Suprapubic skin (tissue), 4 donors: ENCODE measurements around the gene DISP2. TPM values are rescaled to one million over a fixed set of nuclear protein-coding genes. Genes with fewer than 3 reads are reported as not detected.

Experiments
- DNase-seq, 2 donors: peaks; one replicate each; pipeline ENCODE4 v3.0.0-alpha.2; 2019; ENCODE audit warnings: low spot score in 2 of 2
- H3K27ac ChIP-seq: fragments of 200-600 bp; sonication (generic); one replicate; pipeline ENCODE4 v1.5.1; 2019
- H3K27me3 ChIP-seq: fragments of 200-600 bp; sonication (generic); one replicate; pipeline ENCODE4 v1.5.1; 2019
- H3K36me3 ChIP-seq: fragments of 200-600 bp; sonication (generic); one replicate; pipeline ENCODE4 v1.5.1; 2019
- H3K4me1 ChIP-seq: fragments of 200-600 bp; sonication (generic); one replicate; pipeline ENCODE4 v1.5.1; 2019
- H3K4me3 ChIP-seq: fragments of 200-600 bp; sonication (generic); one replicate; pipeline ENCODE4 v1.5.1; 2019; ENCODE audit warnings: mild to moderate bottlenecking
- H3K9me3 ChIP-seq: fragments of 200-600 bp; sonication (generic); one replicate; pipeline ENCODE4 v1.5.1; 2019
- CTCF ChIP-seq, 2 donors: fragments of 200-600 bp in 1 of 2; fragments of 450-650 bp in 1 of 2; sonication (generic) in 1 of 2; IDR thresholded peaks; one replicate each; pipeline ENCODE4 v1.5.1; 2016 to 2019; ENCODE audit warnings: antibody characterized with exemption in 2 of 2, mild to moderate bottlenecking in 1 of 2, moderate library complexity in 1 of 2
- EP300 ChIP-seq: sonication (generic); formaldehyde crosslinking; IDR thresholded peaks from one replicate; pipeline ENCODE4 v1.6.1; 2017; ENCODE audit warnings: antibody characterized with exemption
- POLR2A ChIP-seq, 2 donors: fragments of 450-650 bp; IDR thresholded peaks; one replicate each; pipeline ENCODE4 v1.6.1; 2017; ENCODE audit warnings: antibody characterized with exemption in 2 of 2, mild to moderate bottlenecking in 2 of 2, moderate library complexity in 2 of 2
- POLR2AphosphoS5 ChIP-seq, 3 donors: sonication (generic); formaldehyde crosslinking; IDR thresholded peaks; one replicate each; pipeline ENCODE4 v1.6.1; 2017; ENCODE audit warnings: antibody characterized with exemption in 3 of 3
- WGBS: methylation state at CpG from one replicate; pipeline ENCODE4 v1.1.5; 2018; 5-methylcytosine and 5-hydroxymethylcytosine counted together
- total RNA-seq, 4 donors: library from RNA; depleted of rRNA; stranded (reverse); fragments of >200 nt; gene quantifications; one replicate each; pipeline ENCODE4 v1.1.0, GENCODE V29; 2016

The DISP2 gene
- total RNA-seq, 4 donors from 2014 or later: 0.04 to 0.21 (median 0.05) TPM; not detected in 1

- Histone ChIP-seq H3K36me3 (no peaks in the 10 kb centered on the region), H3K4me1 (peaks cover 26% of the 10 kb centered on the region), H3K27ac (no peak overlapping the region), H3K27me3 (no peaks in the 10 kb centered on the region), H3K4me3 (no peak overlapping the region), H3K9me3 (no peaks in the 10 kb centered on the region)
- TF ChIP-seq POLR2AphosphoS5 (IDR thresholded peaks at IDR 0.05) (no peak), POLR2A (IDR thresholded peaks at IDR 0.05) (no peak), EP300 (no peak), CTCF (IDR thresholded peaks at IDR 0.05) (no peak)
- 79% methylated on average over 11 of the region's 11 CpGs for WGBS
- DNase-seq: no peak
Observed at GRCh38 chr15:40347559-40348473, 10.2 kb upstream of the DISP2 start.

DNA sequence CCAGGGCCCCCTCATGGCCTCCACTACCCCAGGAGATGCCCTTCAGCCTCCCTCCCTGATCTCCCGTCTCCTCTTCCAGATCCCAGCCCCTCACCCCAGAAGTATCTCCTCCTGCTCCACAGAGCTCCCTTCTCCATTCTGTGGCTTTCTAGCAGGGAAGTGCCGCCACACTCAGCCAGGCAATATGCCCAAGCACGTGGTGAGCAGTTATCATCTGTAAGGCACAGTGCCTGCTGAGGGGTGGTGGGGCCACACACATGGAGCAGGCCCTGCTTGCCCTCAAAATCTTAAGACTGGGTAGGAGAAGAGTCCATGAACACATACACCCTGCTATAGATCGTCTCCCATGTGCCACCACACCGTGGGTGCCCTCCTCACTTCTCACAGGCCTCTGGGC is 9.5 kb upstream of the DISP2 start:
- H3K4me1 ChIP-seq: peaks cover 20% of the 10 kb centered on the region
- 63% methylated on average over 3 of the region's 5 CpGs for WGBS

DNA sequence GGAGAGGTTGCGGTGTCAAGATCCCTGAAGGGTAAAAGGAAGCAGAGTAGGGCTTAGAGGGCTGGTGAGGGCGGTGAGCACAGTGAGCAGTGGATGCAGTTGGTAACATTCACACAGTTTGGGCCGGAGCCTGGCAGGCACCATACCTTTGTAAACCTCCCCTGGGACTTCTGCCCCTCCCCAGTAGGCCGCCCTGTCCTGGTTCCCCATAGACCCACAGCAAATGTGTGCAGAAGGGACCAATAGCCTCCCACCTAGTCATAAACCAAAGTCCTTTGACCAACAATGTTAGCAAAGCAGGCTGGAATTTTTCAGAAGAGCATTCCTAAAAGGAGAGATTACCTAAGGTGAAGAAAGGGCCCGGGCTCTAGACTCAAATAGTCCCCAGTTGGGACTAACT is 8.9 kb upstream of the DISP2 start:
- 90% methylated on average over 5 of the region's 5 CpGs for WGBS
- H3K27me3 ChIP-seq: no peaks in the 10 kb centered on the region
- TF ChIP-seq EP300: no peak
- TF ChIP-seq POLR2A (IDR thresholded peaks at IDR 0.05): no peak
- no peak for TF ChIP-seq CTCF (IDR thresholded peaks at IDR 0.05)
- no peak for TF ChIP-seq POLR2AphosphoS5 (IDR thresholded peaks at IDR 0.05)
- H3K36me3 ChIP-seq: no peaks in the 10 kb centered on the region
- no peak for DNase-seq
- no peaks in the 10 kb centered on the region for H3K9me3 ChIP-seq
- no peak overlapping the region for H3K27ac ChIP-seq
- H3K4me3 ChIP-seq: no peak overlapping the region
- H3K4me1 ChIP-seq: peaks cover 15% of the 10 kb centered on the region

More for the DNA sequence above, 9.5 kb upstream of the DISP2 start:
- Histone ChIP-seq H3K4me3 (no peak overlapping the region), H3K27ac (no peak overlapping the region), H3K27me3 (no peaks in the 10 kb centered on the region), H3K36me3 (no peaks in the 10 kb centered on the region), H3K9me3 (no peaks in the 10 kb centered on the region)
- no peak for DNase-seq
- TF ChIP-seq EP300 (no peak), POLR2A (IDR thresholded peaks at IDR 0.05) (no peak), CTCF (IDR thresholded peaks at IDR 0.05) (no peak), POLR2AphosphoS5 (IDR thresholded peaks at IDR 0.05) (no peak)

DNA sequence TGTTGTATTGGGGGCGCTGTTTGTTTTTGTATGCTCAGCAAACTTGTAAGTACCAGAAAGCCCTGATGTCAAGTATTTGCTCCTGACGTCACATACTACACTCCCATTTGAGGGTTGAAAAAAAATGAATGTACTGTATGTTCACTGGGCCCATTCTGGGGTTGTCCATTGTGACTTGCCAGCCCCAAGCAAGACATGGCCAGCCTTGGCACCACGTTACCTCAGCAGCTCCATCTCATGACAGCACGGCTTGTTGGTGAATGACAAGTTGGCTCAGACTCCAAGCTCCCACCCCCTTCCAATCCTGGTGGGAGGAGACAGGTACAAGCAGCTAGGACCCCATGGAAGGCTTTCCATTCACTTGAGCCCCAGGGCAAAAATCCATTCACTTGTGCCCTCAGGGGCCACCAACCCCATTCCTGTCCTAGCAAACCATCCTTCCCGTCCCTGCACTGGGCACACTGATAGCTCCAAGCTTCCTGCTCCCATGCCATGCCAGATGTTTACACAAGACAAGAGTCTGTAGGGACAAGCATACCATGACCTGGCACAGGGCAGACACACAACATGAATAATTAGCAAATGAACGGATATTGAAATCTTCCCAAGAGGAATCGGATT is 5.6 kb upstream of the DISP2 start:
- H3K27ac ChIP-seq: no peak overlapping the region
- no peaks in the 10 kb centered on the region for H3K27me3 ChIP-seq
- no peak overlapping the region for H3K4me3 ChIP-seq
- no peaks in the 10 kb centered on the region for H3K9me3 ChIP-seq
- TF ChIP-seq CTCF (IDR thresholded peaks at IDR 0.05) (no peak), EP300 (no peak), POLR2AphosphoS5 (IDR thresholded peaks at IDR 0.05) (no peak), POLR2A (IDR thresholded peaks at IDR 0.05) (no peak)
- 83% methylated on average over 7 of the region's 7 CpGs for WGBS
- H3K4me1 ChIP-seq: peaks cover under 1% of the 10 kb centered on the region
- no peak for DNase-seq
- no peaks in the 10 kb centered on the region for H3K36me3 ChIP-seq

GRCh38 chr15:40353697-40354096 is 4.3 kb upstream of the DISP2 start:
- Histone ChIP-seq H3K36me3 (no peaks in the 10 kb centered on the region), H3K4me1 (peaks cover 12% of the 10 kb centered on the region), H3K27ac (no peak overlapping the region), H3K9me3 (no peaks in the 10 kb centered on the region), H3K4me3 (no peak overlapping the region), H3K27me3 (peaks cover 4% of the 10 kb centered on the region)
- TF ChIP-seq EP300 (no peak), POLR2AphosphoS5 (IDR thresholded peaks at IDR 0.05) (no peak), POLR2A (IDR thresholded peaks at IDR 0.05) (no peak)
- no peak for DNase-seq
- WGBS: 61% methylated on average over 5 of the region's 5 CpGs
